ENCODE data around the gene CACNA1C.

- TF ChIP-seq POLR2A (IDR thresholded peaks at IDR 0.05), result no peak
- no peak for TF ChIP-seq CTCF (IDR thresholded peaks at IDR 0.05)
- TF ChIP-seq EP300 (IDR thresholded peaks at IDR 0.05), result no peak
Observed at GRCh38 chr12:2218706-2219105, 165.9 kb downstream of the CACNA1C start.

Data from tibial nerve (tissue), 4 donors.